Activated B cell treated with CpG ODN at 0.5 μM for 24 hours (primary cell): ENCODE data around the gene WNK2. TPM values are rescaled to one million over a fixed set of nuclear protein-coding genes. Genes with fewer than 3 reads are reported as not detected.

ENCODE experiments used
- ATAC-seq: fragments of 200-7000 bp; cut with Tn5 transposase; one replicate; pipeline ENCODE4 v1.10.0; 2021; ENCODE audit warnings: low read depth, mild to moderate bottlenecking, moderate library complexity
- CTCF ChIA-PET: fragments of 350-600 bp; sonication (Branson Sonifier 250); formaldehyde crosslinking; loops from one replicate; lab custom pipeline; 2021; ENCODE audit warnings: antibody characterized with exemption; lab: Charles Lee
- POLR2A ChIA-PET: fragments of 350-600 bp; sonication (Branson Sonifier 250); formaldehyde crosslinking; loops from one replicate; lab custom pipeline; 2021; ENCODE audit warnings: antibody characterized with exemption; lab: Charles Lee
- DNase-seq: peaks from one replicate; pipeline ENCODE4 v3.0.0; 2022
- H3K27ac Mint-ChIP-seq: one replicate; pipeline ENCODE4 v1.8.0; 2020; ENCODE audit warnings: mixed read lengths
- H3K27me3 Mint-ChIP-seq: one replicate; pipeline ENCODE4 v1.8.0; 2021; ENCODE audit warnings: mixed read lengths
- H3K36me3 Mint-ChIP-seq: one replicate; pipeline ENCODE4 v1.8.0; 2021; ENCODE audit warnings: low read depth, mixed read lengths
- H3K4me1 Mint-ChIP-seq: one replicate; pipeline ENCODE4 v1.8.0; 2021; ENCODE audit warnings: mixed read lengths
- H3K4me3 Mint-ChIP-seq: one replicate; pipeline ENCODE4 v1.8.0; 2020; ENCODE audit warnings: mild to moderate bottlenecking, mixed read lengths
- H3K9me3 Mint-ChIP-seq: one replicate; pipeline ENCODE4 v1.8.0; 2020; ENCODE audit warnings: mixed read lengths
- intact Hi-C: fragments of 100-400 bp; cut with micrococcal nuclease; formaldehyde crosslinking; loops from one replicate; pipeline ENCODE4 v1.15.1; 2024
- total RNA-seq: library from RNA; stranded (reverse); gene quantifications from 2 replicates; pipeline ENCODE4 v1.2.3, GENCODE V29; 2022
- TF ChIP-seq, protein P1 (sequence below): fragments of 200-600 bp; IDR thresholded peaks from one replicate; pipeline ENCODE4 v1.8.0; 2022; ENCODE audit warnings: antibody characterized with exemption, mild to moderate bottlenecking

WNK2 gene
- total RNA-seq, 1 donor from 2014 or later = 0.24 TPM

DNA sequence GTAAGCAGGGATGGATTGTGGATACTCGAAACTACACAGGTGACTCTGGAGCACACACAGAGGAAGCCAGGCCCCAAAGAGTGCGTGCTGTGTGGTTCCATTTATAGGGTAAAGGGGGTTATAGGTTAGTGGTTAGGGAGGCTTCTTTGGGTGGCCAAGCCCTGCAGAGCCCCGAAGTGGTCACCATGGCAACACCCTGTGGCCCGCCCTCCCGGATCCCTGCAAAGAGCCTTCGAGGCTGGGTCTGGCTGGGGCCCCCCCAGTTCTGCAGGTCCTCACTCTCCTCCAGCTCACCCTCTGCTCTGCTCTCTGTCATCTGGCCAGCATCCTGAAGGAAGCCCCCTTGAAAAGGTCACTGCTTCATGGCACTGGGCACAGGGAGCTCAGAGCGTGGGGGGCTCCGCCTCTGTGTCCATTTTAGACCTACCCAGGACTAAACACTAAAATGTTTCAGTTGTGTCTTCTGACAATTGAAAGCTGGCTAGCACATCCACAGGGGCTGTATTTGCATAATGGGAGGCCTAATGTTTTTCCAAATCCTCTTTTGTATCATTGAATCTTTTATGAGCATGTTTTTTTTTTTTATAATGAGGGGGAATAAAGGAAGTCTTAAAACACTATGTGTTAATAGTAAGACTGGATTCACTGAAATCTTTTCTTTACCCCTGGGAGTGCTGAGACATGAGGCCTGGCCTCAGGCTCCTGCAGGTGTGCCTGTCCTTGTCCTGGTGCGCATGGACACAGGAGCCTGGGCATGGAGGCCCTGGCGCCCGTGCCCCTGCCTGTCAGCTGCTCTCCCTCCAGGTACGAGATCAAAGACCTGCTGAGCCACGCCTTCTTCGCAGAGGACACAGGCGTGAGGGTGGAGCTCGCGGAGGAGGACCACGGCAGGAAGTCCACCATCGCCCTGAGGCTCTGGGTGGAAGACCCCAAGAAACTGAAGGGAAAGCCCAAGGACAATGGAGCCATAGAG is 55.3 kb downstream of the WNK2 start:
- no peak for DNase-seq
- no peak for ATAC-seq
- intact Hi-C loops = no loop called here
- ChIA-PET POLR2A (no interaction called here), CTCF (no interaction called here)
- Mint-ChIP-seq H3K36me3 (no peaks in the 10 kb centered on the region), H3K9me3 (no peaks in the 10 kb centered on the region), H3K27ac (no peak overlapping the region), H3K4me1 (no peaks in the 10 kb centered on the region), H3K4me3 (no peak overlapping the region), H3K27me3 (peaks cover 2% of the 10 kb centered on the region)
- TF ChIP-seq, protein P1, sequence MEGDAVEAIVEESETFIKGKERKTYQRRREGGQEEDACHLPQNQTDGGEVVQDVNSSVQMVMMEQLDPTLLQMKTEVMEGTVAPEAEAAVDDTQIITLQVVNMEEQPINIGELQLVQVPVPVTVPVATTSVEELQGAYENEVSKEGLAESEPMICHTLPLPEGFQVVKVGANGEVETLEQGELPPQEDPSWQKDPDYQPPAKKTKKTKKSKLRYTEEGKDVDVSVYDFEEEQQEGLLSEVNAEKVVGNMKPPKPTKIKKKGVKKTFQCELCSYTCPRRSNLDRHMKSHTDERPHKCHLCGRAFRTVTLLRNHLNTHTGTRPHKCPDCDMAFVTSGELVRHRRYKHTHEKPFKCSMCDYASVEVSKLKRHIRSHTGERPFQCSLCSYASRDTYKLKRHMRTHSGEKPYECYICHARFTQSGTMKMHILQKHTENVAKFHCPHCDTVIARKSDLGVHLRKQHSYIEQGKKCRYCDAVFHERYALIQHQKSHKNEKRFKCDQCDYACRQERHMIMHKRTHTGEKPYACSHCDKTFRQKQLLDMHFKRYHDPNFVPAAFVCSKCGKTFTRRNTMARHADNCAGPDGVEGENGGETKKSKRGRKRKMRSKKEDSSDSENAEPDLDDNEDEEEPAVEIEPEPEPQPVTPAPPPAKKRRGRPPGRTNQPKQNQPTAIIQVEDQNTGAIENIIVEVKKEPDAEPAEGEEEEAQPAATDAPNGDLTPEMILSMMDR = no peak

DNA sequence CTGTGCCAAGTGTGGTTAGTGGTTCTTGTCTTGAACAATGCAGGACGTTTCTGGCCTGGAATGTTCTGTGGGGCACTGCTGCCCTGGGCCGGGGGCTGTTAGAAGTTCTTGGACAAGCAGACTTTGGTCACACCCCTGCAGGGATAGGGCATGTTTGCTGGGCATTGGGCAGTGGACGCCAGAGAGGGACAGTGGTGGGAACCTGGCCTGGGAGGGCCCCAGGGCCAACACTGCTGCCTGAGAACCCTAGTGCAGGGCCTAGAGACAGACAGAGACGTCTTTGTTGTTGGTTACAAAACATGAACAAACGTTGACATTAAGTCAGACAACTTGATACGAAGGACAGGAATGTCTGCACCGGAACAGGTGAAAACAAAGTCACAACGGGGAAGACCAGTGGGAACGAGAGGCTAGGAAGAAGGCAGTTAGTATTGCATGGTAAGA is 57.0 kb downstream of the WNK2 start:
- intact Hi-C loops = no loop called here
- no peak for ATAC-seq
- no peaks in the 10 kb centered on the region for H3K4me1 Mint-ChIP-seq
- no peak for DNase-seq
- H3K9me3 Mint-ChIP-seq = no peaks in the 10 kb centered on the region
- no peaks in the 10 kb centered on the region for H3K27me3 Mint-ChIP-seq
- TF ChIP-seq, protein P1 = no peak
- no peaks in the 10 kb centered on the region for H3K36me3 Mint-ChIP-seq
- no peak overlapping the region for H3K4me3 Mint-ChIP-seq
- POLR2A ChIA-PET = no interaction called here
- CTCF ChIA-PET = no interaction called here
- H3K27ac Mint-ChIP-seq = no peak overlapping the region

DNA sequence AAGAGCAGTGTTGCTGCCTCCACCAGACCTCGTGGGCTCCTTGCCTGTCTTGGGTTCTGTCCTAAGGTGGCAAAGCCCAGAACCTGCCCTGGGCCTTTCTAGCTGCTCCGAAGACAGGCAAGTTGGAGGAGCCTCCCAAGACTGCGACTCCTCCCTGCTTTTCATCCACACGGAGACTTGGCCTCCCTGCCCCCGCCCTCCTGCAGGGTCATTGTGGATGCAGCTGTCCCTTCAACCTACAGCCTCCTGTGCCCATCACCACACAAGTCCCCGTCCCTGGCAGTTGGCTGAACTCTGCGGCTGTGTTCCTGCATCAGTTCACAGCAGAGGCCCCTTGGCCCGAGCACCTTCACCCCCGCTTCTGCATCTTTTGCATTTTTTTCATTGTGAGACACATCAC is 59.2 kb downstream of the WNK2 start:
- Mint-ChIP-seq H3K27me3 (no peaks in the 10 kb centered on the region), H3K27ac (no peak overlapping the region), H3K36me3 (no peaks in the 10 kb centered on the region), H3K9me3 (no peaks in the 10 kb centered on the region), H3K4me1 (no peaks in the 10 kb centered on the region), H3K4me3 (no peak overlapping the region)
- no peak for DNase-seq
- intact Hi-C loops = no loop called here
- POLR2A ChIA-PET = no interaction called here
- no peak for ATAC-seq
- CTCF ChIA-PET = no interaction called here
- TF ChIP-seq, protein P1 = no peak

DNA sequence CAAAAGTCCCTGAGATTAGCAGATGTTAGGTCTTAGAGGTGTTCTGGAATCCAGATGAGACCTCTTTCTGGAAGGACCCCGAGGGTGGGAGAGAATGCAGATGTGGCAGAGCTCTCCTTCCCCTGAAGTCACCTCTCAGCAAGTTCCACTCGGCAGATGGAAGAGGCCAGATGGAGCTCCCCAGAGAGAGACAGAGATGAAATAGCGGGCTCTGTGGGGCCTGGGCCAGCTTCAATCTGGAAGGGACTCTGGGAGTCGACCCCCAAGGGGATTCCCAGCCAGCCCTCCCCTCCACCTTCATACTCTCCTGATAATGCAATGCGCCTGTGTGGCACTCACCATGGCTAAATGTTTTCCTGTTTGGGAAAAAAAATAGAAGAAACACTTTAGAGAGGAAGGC is 60.2 kb downstream of the WNK2 start:
- intact Hi-C loops = no loop called here
- DNase-seq = no peak
- TF ChIP-seq, protein P1 = no peak
- Mint-ChIP-seq H3K4me1 (no peaks in the 10 kb centered on the region), H3K36me3 (no peaks in the 10 kb centered on the region), H3K9me3 (no peaks in the 10 kb centered on the region), H3K27ac (no peak overlapping the region), H3K27me3 (no peaks in the 10 kb centered on the region), H3K4me3 (no peak overlapping the region)
- ChIA-PET POLR2A (no interaction called here), CTCF (no interaction called here)
- no peak for ATAC-seq

DNA sequence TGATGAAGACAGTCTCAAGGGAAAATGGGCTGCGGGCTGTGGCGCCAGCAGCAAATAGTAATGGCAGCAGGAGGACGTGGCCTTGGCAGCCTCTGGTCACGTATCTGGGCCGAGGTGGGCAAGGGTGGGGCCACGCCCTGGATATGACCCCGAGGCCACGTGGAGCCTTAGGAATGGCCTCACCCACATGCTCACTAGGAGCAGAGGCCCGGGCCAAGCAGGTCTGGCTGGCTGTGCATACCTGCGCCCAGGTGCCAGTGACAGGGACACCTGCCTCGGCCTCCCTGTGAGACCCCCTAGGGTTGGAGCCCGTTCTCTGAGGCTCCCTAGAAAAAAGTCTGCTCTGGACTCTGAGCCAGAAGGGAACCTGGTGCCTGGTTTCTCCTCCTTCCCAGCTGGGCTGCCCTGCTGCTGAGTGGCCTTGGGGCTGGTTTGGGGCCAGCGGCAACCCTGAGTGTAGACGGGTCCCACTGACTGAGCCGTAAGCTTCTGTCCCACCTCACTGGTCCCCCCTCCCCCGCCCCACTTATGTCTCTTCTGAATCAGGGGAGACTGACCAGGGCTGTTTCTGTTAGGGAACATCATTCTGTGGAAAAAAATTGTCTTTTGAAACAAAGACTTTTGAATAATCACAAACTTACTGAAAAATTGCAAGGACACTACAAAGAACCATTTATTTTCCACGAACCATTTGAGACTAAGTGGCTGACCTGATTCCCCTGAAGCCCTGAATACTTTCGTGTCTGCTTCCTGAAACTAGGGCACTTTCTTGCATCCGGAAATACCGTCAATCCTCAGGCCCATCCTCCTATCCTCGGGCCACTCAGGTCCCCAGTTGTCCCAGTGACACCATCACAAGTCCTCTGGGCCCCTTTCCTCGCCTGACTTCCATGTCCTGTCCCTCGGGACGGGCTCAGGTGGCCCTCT is 60.8 kb downstream of the WNK2 start:
- TF ChIP-seq, protein P1 = no peak
- CTCF ChIA-PET = no interaction called here
- no peaks in the 10 kb centered on the region for H3K9me3 Mint-ChIP-seq
- no peaks in the 10 kb centered on the region for H3K36me3 Mint-ChIP-seq
- ATAC-seq = no peak
- no peaks in the 10 kb centered on the region for H3K4me1 Mint-ChIP-seq
- no peak overlapping the region for H3K4me3 Mint-ChIP-seq
- no peak for DNase-seq
- intact Hi-C loops = no loop called here
- no peak overlapping the region for H3K27ac Mint-ChIP-seq
- no peaks in the 10 kb centered on the region for H3K27me3 Mint-ChIP-seq
- POLR2A ChIA-PET = no interaction called here
